HK-2 (cell line): ENCODE data around the gene ADA.

Source experiments
- DNase-seq: peaks from one replicate; pipeline ENCODE4 v3.0.0-alpha.2; 2018; ENCODE audit not compliant: unreplicated experiment

The ADA gene

DNA sequence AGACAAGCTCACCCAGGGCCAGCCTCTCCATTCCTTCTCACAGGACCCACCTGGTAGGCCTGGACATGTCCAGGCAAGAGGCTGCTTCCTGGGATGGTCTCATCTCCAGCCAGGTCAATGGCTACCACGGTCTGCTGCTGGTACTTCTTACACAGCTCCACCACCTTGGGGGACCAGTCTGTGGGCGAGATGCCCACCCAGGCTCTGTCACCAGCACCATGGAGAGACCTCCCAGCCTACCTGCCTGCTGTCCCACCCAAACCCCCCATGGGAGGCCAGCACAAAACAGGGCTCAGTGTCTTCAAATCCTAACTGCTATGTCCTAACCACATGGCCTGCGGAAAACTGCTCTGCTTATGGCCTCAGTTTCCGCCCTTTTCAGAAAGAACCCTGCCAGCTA lies 27.3 kb downstream of the ADA start:
- DNase-seq: no peak

DNA sequence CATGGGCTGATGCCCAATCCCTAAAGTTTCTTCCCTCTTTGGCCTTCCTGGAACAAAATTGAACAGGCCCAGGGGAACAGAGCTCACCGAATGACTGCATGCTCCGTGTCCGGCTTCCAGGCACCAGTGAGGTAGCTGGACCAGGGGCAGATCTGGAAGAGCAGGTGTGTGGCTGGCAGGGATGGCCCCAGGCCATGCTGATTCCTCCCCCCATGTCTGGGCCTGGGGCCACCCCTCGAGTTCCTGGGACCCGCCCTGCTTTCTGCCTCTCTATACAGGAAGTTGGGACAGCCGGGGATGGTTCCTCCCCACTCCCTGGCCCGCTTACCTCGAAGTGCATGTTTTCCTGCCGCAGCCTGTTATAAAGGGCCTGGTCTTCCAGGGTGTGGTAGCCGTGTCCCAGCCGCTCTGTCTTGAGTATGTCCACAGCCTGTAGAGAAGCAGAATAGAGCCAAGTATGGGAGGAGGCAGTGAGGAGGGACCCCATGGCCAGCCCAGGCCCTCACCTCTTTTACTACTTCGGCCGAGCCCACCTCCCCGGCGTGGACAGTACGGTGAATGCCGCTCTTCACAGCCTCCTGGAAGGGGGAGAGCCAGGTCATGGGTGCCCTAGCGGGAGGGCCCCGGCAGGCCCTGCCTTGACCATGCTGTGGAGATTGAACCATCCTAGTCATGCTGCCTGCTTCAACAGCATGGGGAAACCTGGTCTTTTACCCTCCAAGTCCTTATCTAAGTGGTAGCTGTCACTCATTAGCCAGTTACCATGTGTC lies 28.8 kb downstream of the ADA start:
- DNase-seq: no peak

DNA sequence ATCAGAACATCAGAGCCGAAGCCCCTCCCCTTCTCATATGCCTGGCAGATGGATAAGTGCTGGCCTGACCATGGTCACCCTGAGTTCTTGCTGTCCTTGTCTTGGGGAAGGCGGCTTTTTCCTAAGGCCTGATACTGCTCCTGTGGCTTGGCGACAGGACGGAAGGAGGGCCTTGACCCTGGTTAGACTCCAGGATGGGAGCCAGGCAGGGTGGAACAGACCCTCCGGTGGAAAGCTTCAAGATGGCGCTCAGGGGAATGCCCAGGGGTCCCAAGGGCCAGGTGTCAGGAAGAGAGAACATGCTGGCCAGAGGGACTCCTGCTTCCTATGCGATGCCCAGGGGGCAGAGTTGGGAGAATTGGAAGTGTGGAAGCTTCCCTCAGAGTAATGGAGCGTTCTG lies 29.6 kb downstream of the ADA start:
- no peak for DNase-seq

GRCh38 chr20:44621325-44621724 lies 30.2 kb downstream of the ADA start:
- no peak for DNase-seq

GRCh38 chr20:44620030-44620429 lies 31.5 kb downstream of the ADA start:
- DNase-seq: no peak

- DNase-seq: no peak
These were observed 32.2 kb downstream of the ADA start for GRCh38 chr20:44619294-44619693.

GRCh38 chr20:44618318-44618731 lies 33.2 kb downstream of the ADA start:
- DNase-seq: no peak

GRCh38 chr20:44616604-44616964 lies 34.9 kb downstream of the ADA start:
- DNase-seq: no peak

DNA sequence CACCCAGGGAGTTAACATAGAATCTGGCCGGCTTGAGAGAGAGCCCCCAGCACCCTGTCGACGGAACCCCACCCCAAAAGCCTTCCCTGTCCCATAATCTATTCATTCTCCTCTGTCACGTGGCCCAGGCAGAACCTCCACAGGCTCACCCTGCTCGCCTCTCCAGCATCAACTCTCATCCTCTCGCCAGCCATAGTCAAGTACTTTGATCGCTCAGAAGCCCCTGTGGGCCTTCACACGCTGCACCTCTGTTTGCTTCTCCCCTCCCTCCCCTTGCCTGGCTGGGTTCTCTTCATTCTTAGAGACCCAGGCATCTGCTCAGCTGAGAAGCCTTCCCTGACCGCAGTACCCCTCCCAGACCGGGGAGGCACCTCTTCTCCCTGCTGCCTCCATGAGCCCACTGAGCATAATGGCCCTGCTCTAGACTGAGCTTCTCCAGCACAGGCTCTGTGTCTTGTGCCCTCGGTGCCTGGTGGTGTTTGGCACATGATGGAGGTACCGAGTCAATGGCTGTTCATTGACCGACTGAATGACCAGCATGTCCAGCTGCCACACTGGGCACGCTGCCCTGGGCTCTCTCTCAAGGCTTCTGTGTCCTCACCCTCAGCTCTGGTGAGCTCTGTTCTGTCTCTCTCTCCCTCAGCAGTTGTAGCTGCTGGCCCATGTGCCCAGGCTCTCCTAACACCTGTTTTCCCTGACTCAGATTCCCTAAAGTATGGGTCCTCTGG lies 35.5 kb downstream of the ADA start:
- DNase-seq: no peak

DNA sequence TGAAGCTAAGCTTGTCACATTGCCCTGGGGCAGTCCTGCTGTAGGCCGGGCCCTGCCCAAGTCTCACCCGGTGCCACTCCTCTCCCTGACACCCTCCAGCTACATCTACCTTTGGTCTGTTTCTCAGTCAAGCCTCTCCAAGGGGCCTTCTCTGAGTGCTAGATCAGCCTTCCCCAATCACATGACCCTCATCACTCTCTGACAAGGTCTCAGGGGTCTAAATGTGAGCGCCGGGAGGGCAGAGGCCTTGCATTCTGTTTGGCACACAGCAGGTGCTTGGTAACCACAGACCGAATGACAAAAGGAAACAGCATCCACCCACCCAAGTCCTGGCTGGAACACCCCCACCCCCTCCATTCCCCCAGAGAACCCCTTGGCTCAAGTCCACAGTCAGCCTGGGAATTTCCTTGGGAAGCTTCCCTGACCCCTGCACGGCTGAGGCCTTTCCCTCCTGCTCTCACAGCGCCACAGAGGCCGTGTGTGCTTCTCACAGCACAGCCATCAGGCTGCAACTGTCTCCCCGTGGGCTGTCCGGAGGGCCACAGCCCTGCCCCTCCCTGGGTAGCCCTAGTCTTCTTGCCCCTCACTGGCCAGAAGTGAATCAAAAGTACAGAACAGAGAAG lies 36.2 kb downstream of the ADA start:
- no peak for DNase-seq

GRCh38 chr20:44614525-44614924 lies 37.0 kb downstream of the ADA start:
- no peak for DNase-seq

DNA sequence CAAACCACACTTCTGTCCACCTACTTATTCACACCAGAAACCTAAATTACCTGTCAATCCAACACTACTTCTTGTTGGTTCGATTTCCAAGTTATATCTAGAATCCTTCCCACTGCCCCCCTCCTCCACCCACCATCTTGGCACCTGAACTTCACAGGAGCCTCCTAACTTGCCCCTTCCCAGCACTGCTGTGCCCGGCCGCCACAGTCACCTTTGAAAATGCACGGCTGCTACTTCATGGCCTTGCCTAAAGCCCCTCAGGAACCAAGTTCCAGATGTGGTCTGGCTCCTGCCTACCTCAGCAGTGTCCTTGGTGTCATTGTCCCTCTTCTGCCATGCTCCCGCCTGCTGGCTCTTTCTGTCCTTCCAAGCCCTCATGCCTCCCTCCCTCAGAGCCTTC lies 37.9 kb downstream of the ADA start:
- no peak for DNase-seq

DNA sequence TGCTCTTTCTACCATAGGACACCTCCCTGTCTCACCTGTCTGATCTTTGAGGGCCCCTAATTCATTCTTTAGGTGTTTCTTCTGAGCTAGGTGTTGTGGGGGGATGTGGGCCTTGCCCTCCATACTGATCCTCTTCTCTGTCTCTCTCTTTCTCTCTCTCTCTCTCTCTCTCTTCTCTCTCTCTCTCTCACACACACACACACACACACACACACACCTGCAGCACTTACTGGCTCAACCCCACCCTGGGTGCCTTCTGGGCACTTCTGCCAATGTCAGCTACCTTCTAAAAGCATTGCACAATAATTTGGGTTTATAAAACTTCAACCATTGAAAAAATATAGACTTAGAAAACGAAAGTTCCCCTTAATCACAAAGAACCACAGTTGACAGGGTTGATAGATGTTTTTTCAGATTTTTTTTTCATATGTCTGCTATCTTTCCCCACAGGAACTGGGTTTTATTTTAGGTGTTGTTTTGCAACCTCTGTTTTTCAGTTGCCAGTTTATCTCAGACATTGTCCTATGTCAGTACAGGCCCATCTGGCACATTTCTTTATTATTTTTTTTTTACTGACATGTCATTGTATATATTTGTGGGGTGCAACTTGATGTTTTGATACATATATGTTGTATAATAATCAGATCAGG lies 41.1 kb downstream of the ADA start:
- DNase-seq: no peak

- DNase-seq: peak; percentile 96
These were observed 41.8 kb downstream of the ADA start for GRCh38 chr20:44609516-44610312.

- DNase-seq: no peak
These were observed 42.4 kb downstream of the ADA start for GRCh38 chr20:44609006-44609515.

- no peak for DNase-seq
These were observed 44.6 kb downstream of the ADA start for GRCh38 chr20:44606725-44607441.

GRCh38 chr20:44603327-44603726 lies 48.2 kb downstream of the ADA start:
- no peak for DNase-seq

DNA sequence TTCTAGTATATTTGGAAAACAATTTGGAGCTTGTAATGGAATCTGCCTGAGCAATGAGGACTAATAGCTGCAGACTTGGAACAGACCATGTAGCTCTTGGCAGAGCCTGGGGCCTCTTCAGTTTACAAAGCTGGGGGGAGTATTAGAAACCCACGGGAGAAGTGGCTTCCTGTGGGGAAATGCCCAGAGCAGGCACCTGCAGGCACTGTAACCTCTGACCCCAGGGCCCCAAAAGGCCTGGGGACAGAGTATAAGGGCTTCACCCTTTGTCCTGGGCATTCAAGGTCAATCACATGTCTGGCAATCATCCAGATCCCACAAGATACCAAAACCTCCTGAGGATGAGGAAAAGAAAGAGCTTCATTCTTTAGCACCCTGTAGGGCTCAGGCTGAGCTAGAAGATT lies 49.7 kb downstream of the ADA start:
- DNase-seq: no peak

DNA sequence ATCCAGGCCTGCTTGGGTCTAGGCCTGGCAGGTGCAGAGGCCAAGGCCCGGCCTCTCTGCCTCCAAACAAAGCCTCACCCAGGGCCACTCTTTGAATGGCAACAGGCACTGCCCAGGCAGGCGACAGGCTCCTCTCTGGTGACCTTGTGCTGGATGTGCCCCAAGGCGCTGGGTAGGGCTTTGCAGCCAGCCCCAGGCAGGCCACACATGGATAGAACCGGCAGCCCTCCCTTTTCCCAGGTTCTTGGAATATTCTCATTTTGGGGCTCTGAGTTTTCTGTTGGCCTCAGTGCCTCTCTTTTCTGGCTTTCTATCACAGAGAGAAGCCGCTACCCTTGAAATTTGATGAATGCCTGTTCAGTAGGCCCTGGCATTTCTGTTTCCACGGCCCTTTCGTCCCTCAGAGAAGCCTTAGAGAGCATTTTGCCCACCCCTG lies 50.2 kb downstream of the ADA start:
- DNase-seq: no peak

DNA sequence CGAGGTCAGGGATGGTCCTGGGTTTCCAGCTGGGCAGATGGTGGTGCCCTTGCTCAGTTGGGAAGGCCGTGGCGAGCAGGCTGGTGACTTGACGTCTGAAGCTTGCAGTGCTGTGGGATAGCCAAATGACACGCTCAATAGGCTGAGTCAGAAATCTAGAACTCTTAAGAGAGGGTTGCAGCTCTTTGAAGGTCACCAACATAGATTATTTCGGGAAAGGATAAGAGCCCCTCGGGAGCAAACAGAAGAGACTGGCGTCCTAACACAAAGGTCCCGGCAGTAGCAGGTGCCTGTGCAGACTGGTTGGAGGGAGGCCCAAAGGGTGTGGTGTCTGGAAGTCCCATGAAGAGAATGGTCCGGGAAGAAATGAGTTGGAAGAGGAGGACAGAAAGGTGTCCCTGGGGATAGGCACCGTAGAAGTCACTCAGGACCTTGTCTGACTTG lies 50.7 kb downstream of the ADA start:
- DNase-seq: no peak

DNA sequence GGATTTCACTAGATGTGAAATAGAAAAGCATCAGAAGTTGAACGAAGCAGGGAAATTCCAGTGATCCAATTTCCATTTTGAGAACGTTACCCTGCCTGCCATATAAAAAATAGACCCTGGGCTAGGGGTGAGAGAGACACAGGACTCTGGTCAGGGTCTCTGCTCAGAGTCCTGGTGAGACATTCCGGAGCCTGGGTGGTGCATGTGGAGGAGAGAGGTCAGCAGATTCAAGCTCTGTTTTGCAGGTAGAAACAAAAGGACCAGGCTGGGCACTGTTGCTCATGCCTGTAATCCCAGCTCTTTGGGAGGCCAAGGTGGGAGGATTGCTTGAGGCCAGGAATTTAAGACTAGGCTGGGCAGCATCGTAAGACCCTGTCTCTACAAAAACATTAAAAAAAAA lies 51.2 kb downstream of the ADA start:
- no peak for DNase-seq
